ENCODE measurements around the gene WDPCP. TPM values are rescaled to one million over a fixed set of nuclear protein-coding genes. Genes with fewer than 3 reads are reported as not detected.

WDPCP gene
- total RNA-seq, 1 experiment from 2014 or later, result 15.2 TPM

- POLR2A ChIA-PET (ENCODE audit: unreplicated experiment), result interaction anchor here (0.6 to 1.0 kb wide), 5 partner anchors 27 to 1790 kb away, joined by 3 to 8 read pairs (median 4); no protein-coding TSS in a partner anchor
- 0 out of 2 replicates have a peak, but pooled peaks cover 6% of the 10 kb centered on the region for H3K36me3 ChIP-seq (ENCODE audit: low read depth)
- peak overlapping the region; percentile 72 for H3K27ac ChIP-seq
- H4K20me1 ChIP-seq (ENCODE audit: insufficient read depth), result no peaks in the 10 kb centered on the region
- no peak for DNase-seq
- intact Hi-C loops (cut with micrococcal nuclease; ENCODE audit: unreplicated experiment), result loop anchor here (1.0 to 10.0 kb wide), 5 partner anchors 26 to 427 kb away; partner anchors contain the start of genes UGP2 and VPS54
- CTCF ChIA-PET, result interaction anchor here (1.1 kb wide), 1 partner anchor 273 kb away, joined by 3 read pairs; no protein-coding TSS in a partner anchor
- no peaks in the 10 kb centered on the region for H3K9me2 ChIP-seq (ENCODE audit: insufficient read depth)
- no peaks in the 10 kb centered on the region for H3K27me3 ChIP-seq (ENCODE audit: insufficient read depth, low read depth)
- H3K4me2 ChIP-seq, result peak overlapping the region; percentile 86
- H3K9me3 ChIP-seq (ENCODE audit: insufficient read depth, low read depth), result no peaks in the 10 kb centered on the region
- peak overlapping the region; percentile 84 for H2AFZ ChIP-seq
- no peaks in the 10 kb centered on the region for H3F3A ChIP-seq (ENCODE audit: insufficient read depth, low read depth)
- TF ChIP-seq, protein P1, sequence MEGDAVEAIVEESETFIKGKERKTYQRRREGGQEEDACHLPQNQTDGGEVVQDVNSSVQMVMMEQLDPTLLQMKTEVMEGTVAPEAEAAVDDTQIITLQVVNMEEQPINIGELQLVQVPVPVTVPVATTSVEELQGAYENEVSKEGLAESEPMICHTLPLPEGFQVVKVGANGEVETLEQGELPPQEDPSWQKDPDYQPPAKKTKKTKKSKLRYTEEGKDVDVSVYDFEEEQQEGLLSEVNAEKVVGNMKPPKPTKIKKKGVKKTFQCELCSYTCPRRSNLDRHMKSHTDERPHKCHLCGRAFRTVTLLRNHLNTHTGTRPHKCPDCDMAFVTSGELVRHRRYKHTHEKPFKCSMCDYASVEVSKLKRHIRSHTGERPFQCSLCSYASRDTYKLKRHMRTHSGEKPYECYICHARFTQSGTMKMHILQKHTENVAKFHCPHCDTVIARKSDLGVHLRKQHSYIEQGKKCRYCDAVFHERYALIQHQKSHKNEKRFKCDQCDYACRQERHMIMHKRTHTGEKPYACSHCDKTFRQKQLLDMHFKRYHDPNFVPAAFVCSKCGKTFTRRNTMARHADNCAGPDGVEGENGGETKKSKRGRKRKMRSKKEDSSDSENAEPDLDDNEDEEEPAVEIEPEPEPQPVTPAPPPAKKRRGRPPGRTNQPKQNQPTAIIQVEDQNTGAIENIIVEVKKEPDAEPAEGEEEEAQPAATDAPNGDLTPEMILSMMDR (conservative IDR thresholded peaks at IDR 0.05), result no peak
- no peak for TF ChIP-seq EZH2 (IDR thresholded peaks at IDR 0.05; ENCODE audit: low read depth)
- H3K4me1 ChIP-seq (replicated peaks; ENCODE audit: insufficient read depth), result peaks cover 23% of the 10 kb centered on the region
- peaks cover 58% of the 10 kb centered on the region for H3K79me2 ChIP-seq (ENCODE audit: low read depth)
- TSS peak; percentile 53 for BruUV-seq (replicated peaks)
- peak overlapping the region; percentile 63 for H3K4me3 ChIP-seq
Observed at GRCh38 chr2:63587814-63588384, 378 bp downstream of the WDPCP start.

GRCh38 chr2:63582873-63583272 lies 5.4 kb downstream of the WDPCP start:
- Histone ChIP-seq H3K4me2 (no peak overlapping the region), H3K4me1 (replicated peaks; ENCODE audit: insufficient read depth) (peaks cover 14% of the 10 kb centered on the region), H3K27ac (no peak overlapping the region), H3K36me3 (ENCODE audit: low read depth) (no peaks in the 10 kb centered on the region), H3F3A (ENCODE audit: insufficient read depth, low read depth) (no peaks in the 10 kb centered on the region), H3K79me2 (ENCODE audit: low read depth) (peaks cover 48% of the 10 kb centered on the region), H2AFZ (no peak overlapping the region), H3K9me2 (ENCODE audit: insufficient read depth) (no peaks in the 10 kb centered on the region), H3K9me3 (ENCODE audit: insufficient read depth, low read depth) (no peaks in the 10 kb centered on the region), H3K27me3 (ENCODE audit: insufficient read depth, low read depth) (no peaks in the 10 kb centered on the region), H3K4me3 (no peak overlapping the region), H4K20me1 (ENCODE audit: insufficient read depth) (no peaks in the 10 kb centered on the region)
- ChIA-PET CTCF (no interaction called here), POLR2A (ENCODE audit: unreplicated experiment) (no interaction called here)
- no peak for DNase-seq
- BruUV-seq (replicated peaks), result no TSS peak
- TF ChIP-seq EZH2 (IDR thresholded peaks at IDR 0.05; ENCODE audit: low read depth), result no peak
- TF ChIP-seq, protein P1 (conservative IDR thresholded peaks at IDR 0.05), result no peak
- intact Hi-C loops (cut with micrococcal nuclease; ENCODE audit: unreplicated experiment), result loop anchor here (10.0 kb wide), 1 partner anchor 432 kb away; the partner anchor contains the start of gene VPS54

DNA sequence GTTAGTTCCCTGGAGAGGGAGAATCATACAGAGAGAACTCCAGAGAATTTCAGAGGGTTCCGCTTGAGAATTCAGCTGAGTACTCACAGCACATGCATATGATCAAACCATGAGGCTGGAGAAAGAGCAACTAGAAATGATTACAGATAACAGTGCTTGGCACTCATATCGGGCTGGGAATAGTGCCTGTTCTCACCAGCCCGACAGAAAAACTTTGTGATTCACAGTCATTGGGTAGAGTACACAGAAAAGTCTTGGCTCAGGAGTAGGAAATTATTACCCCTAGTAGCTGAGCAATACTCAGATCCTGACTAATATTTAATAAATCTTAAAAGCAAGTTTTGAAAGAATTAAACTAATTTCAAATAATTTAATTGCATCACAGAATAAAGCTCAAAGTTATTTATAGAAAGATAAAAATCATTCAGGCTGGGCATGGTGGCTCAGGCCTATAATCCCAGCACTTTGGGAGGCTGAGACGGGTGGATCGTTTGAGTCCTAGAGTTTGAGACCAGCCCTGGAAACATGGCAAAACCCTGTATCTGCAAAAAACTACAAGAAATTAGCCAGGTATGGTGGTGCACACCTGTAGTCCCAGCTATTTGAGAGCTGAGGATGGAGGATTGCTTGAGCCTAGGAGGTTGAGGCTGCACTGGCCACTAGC lies 6.8 kb downstream of the WDPCP start:
- CTCF ChIA-PET, result no interaction called here
- peaks cover 4% of the 10 kb centered on the region; the same call in 1 of the 2 replicates for H3K4me1 ChIP-seq (replicated peaks; ENCODE audit: insufficient read depth)
- H3K9me2 ChIP-seq (ENCODE audit: insufficient read depth), result no peaks in the 10 kb centered on the region
- DNase-seq, result no peak
- H3K36me3 ChIP-seq (ENCODE audit: low read depth), result no peaks in the 10 kb centered on the region
- H3K79me2 ChIP-seq (ENCODE audit: low read depth), result peaks cover 35% of the 10 kb centered on the region
- H3K4me2 ChIP-seq, result no peak overlapping the region
- no peak for TF ChIP-seq EZH2 (IDR thresholded peaks at IDR 0.05; ENCODE audit: low read depth)
- TF ChIP-seq, protein P1 (conservative IDR thresholded peaks at IDR 0.05), result no peak
- intact Hi-C loops (cut with micrococcal nuclease; ENCODE audit: unreplicated experiment), result loop anchor here (10.0 kb wide), 1 partner anchor 433 kb away; the partner anchor contains the start of gene VPS54
- H4K20me1 ChIP-seq (ENCODE audit: insufficient read depth), result no peaks in the 10 kb centered on the region
- no peak overlapping the region for H3K27ac ChIP-seq
- no TSS peak for BruUV-seq (replicated peaks)
- no peaks in the 10 kb centered on the region for H3K27me3 ChIP-seq (ENCODE audit: insufficient read depth, low read depth)
- H2AFZ ChIP-seq, result no peak overlapping the region
- H3K9me3 ChIP-seq (ENCODE audit: insufficient read depth, low read depth), result no peaks in the 10 kb centered on the region
- H3F3A ChIP-seq (ENCODE audit: insufficient read depth, low read depth), result no peaks in the 10 kb centered on the region
- POLR2A ChIA-PET (ENCODE audit: unreplicated experiment), result no interaction called here
- H3K4me3 ChIP-seq, result no peak overlapping the region
